ENCODE measurements around the gene DGCR6L.
"Not testable (repeated sequence)": the region's sequence is repeated elsewhere in the genome, so short reads cannot be mapped to it uniquely, and the experiment has no call there.

The DGCR6L gene

DNA sequence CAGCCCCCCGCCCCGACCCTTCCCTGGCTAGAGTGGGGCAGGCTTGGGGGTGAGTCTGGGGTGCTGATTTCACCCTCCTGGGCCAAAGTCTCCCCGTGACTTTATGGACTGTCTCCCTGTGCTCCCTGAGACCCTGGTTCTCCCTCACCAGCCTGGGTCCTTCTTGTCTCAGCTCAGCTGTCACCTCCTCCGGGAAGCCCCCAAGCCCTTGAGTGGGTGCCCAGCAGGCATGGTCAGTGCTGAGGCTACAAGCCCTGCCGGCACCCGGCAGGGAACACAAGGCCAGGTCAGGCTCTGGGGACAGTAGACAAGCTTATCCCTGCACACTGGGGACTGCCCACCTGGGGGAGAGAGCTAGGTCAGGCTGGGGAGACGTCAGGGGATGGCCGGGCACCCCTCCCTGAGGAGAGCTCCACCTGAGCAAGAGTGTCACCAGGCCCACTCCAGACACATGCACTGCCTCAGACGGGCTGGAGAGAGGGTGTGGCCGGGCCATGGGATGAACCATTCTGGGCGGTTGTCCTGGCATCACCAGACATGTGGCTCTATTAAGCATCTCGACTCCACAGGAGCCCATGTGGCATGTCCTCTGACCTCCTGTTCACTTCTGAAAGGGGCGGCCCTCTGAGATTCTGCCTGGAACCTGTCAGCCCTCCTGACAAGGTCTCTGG lies 29.1 kb downstream of the DGCR6L start:
- no peak for DNase-seq

DNA sequence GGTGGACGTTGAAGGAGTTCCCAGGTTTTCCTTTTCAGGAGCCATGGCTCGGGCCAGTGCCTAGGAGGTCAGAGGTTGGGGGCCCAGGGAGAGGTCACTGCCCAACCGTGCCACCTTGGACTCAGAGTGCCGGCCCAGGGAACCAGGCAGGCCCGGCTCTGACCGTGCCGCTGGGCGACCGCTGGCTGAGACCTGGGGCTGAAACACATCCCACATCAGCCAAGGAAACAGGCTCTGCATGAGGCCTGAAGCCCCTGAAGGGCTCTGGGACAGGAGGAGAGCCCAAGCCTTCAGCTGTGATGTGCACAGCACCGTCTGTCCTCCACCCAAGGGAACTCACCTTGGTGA lies 29.8 kb downstream of the DGCR6L start:
- DNase-seq, result no peak

DNA sequence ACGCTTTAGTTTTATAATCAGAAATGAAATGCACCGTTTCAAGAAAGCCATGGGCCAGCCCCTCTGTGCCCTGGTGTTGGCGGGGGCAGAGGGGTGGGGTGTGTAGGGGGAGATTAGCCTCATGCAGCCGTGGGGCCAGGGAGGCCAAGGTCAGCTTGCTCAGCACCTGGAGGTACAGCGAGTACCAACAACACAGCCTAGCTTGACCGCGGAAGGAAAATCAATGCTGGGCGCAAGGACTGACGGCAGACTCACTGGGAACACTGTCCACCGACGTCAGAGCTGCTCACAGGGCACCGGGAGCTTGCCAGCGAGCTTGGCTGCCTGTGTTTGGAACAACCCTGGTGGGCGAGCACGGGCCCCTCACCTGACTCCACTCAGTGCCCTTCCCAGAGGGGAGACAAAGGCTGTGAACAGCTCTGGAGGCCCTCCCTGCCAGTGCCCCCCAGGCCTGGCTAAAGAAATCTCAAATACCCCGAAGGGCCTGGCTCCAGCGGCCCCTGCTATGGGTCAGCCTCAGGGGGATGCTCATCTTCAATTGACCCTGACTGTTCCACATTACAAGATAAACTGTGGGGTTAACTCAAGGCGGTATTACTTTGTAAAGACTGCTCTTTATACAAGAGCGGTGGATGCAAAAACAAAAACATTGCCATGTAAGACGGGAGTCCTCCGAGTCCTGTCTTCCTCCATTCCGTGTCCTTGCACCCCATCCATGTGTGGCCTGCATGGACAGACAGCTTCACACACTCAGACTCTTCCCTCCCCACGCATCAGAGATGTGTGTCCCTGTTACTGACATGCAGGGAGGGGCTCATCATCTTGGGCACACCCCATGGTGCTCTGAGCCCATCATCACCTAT lies 30.4 kb downstream of the DGCR6L start:
- DNase-seq, result not testable (repeated sequence)

DNA sequence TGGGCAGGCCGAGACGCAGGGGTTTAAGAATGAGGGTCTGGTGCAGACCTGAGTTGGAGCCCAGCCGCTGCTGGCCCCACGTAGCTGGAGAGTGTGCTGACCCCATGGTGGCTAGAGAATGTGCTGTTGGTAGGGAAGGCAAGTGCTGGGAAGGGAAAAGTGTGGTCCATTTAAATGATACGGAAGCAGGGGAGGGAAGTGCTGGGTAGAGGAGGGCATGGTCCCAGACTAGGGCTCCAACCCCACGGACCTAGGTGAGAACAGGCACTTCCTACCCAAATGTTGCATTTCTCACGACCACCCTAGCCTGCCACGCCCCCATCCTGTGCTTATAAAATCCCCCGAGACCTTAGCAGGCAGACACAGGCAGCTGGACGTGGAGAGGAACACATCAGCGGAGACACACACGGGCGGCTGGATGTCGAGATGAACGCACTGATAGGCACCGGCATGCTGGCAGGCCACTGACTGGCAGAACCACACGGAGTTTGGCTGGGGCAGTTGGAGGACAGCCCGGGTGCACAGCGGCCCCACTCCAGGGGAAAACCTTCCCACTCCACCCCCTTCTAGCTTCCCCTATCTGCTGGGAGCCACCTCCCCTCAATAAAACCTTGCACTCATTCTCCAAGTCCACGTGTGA lies 33.0 kb downstream of the DGCR6L start:
- DNase-seq, result not testable (repeated sequence)

DNA sequence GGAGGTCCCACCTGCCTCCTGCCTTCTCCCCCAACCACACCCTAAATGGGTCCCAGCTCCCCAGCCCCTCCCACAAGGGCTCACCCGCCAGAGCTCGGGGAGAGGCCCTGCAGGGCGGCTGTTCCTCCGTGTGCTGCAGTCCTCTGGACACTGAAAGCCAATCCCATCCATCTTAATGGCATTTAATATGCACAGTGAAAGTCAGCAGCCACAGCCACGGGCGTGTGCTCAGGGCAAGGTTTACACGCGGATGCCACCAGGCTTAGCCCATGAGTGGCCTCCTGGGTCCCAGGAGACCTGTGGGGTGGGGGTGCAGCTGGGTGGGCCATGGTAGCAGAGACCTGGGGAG lies 33.6 kb downstream of the DGCR6L start:
- not testable (repeated sequence) for DNase-seq

DNA sequence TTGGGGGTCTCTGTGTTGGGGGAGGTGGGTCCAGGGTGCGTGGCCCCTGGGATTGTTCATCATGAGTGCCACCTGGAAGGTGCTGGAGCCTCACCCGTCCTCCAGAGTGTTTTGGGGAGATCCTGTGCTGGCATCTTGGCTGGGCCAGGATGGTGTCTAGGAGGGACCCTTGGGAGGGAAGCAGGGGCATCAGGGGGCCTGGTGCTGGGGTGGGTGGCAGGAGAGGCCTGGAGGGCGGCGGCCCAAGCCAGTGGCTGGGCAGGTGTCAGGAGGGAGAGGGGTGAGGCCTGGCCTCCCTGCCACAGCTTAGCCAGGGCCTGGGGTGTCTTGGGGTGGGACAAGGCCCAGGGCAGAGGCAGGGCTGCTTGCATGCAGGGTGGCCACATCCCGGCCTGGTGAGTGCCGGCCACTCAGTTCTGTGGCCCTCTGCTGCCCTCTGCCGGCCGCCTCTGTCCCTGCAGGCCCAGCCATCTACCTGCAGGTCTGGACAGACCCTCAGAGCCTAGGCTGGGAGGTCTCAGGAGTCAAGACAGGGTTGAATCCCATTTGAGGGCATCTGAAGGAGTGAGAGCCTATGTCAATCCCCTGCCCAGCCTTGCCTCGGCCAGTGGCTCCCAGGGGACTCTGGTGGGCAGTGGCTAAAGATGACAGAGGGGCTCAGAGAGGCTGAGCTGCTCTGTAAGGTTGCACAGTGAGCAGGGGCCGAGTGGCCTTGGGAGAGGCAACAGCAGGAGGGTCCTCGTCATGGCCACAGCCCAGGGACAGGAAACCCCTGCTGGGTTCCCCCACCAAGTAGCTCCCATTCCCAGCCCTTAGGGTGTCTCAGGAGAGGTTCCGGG lies 34.2 kb downstream of the DGCR6L start:
- DNase-seq, result peak; percentile 36 to 77 (median 64)

DNA sequence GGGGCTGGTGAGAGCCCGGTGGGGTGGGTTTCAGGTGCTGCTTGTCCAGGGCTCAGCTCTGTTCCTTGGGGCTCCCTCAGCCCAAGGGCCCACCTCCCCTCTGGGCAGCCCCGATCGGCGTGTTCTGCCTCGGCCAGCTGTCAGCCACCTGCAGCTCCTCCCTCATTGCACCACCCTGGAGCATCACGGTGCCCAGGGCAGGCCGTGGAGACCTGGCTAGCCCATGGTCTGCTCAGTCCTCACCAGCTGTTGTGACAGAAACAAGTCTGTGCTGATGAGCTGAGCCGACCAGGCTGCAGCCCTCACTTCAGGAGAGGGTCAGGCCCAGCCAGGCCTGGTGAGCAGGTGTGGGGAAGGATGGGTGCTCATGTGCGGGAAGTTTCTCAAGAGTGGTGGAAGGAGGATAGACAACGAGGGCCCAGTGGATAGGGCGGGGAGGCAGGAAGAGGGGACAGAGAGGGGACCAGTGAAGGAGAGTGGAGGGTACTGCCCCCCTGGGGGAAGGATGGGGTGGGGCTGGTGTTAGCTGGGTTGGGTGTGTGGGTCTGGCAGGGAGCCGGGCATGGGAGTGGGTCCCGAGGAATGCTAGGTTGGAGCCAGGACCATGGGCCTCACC lies 35.3 kb downstream of the DGCR6L start:
- peak in 1 of 6 experiments; percentile 16 for DNase-seq

DNA sequence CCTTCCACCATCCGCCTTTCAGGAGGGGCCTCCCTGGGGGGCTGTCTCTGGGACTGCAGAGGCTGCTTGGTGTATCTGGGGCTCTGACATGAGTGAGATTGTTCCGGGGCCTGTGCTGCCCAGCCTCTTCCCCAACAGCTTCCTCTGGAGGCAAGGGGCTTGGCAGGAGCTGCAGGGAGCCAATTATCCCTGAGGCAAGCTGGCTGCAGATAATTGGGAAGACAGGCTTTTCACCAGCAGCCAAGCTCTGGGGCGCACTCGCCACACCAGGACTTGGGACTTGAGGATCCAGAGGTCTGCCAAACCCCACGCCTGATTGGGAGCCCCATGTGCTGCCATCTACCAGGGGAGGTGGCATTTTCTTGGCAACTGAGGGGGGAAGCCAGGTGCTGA lies 36.2 kb downstream of the DGCR6L start:
- no peak for DNase-seq

DNA sequence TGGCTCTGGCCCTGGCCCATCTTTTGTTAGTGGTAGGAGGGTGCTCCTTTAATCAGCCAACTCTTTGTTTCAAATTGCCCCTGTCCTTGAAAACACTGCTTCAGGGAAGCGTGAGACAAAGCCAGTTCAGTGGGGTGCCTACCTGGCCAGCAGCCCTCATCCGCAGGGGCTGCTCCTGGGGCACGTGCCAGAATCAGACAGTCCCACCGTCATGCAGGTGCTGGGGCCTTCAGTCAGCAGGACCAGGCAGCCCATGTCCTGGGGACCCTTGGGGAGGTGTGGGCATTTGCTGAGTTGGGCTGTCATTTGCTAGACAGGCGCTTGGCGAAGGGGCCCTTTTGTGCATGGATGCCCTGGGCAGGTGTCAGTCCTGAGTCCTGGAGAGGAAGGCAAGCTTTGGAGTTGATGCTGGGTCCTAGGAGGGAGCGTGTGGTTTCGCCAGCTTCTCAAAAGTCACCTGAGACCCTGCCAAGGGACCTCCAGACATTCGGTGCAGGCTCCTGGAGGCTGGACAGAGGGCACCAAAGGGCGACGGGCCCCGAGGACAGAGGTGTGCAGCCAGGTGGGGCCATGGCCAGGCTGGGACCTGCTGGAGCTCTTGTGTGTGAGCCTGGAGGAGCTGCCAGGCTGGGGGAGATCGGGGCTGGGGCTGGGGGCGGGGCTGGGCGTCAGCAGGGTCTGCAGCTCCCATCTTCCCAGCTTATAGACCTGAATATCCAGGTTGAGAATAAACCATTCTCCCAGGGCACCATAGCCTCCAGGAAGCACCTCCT lies 36.8 kb downstream of the DGCR6L start:
- DNase-seq, result no peak

DNA sequence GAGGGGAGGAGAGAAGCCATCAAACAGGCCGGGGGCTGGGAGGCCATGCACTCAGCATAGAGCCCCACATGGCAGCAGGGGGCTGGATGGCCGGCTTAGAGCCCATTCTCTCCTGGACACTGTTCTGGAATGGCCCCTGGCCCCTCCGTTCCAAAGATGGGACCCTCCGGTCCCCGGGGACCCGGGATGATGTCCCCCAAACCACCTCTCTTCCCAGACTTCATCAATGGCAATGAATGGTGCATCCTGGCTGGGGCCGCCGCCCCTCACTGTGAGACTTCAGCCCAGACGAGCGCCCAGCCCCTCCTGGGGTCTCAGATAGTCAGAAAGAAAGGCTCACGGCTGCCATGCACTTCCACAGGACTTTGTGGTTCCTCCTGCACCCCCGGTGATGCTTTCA lies 38.0 kb downstream of the DGCR6L start:
- DNase-seq, result no peak

DNA sequence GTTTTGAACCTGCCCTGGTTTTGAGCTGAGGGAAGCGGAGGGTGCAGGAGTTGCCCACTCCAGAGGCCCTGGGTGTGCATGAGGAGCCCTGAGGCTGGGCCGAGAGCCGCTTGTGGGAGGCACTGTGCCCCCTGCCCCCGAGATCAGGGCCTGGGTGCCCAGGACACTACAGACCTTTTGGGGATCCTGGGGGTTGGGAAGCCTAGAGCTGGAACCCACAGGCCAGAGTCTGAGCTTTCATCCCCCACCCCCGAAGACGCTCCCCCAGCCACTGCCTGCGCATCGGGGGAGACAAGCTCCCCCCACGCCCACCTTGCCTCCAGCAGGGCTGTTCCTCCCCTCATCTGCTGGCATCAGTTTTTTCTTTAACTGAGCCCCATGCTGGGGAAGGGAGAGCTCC lies 38.4 kb downstream of the DGCR6L start:
- not testable (repeated sequence) for DNase-seq

DNA sequence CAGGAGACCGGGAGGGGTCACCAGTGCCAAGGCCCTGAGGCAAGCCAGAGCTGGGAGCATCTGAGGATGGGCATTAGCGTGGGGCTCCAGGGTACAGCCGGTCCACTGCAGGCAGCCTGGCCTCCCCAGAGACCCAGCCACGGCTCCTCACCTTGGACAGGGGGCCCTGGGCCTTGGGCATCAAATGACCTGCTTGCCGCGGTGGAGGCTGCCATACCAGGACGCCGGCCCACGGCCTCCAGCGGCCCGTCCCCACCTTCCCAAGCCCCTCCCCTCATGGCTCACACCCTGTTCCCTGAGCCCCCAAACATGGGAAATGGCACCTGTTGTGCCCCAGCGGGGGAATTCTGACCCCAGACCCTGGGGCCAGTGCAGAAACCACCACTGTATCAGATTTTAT lies 39.0 kb downstream of the DGCR6L start:
- no peak for DNase-seq

DNA sequence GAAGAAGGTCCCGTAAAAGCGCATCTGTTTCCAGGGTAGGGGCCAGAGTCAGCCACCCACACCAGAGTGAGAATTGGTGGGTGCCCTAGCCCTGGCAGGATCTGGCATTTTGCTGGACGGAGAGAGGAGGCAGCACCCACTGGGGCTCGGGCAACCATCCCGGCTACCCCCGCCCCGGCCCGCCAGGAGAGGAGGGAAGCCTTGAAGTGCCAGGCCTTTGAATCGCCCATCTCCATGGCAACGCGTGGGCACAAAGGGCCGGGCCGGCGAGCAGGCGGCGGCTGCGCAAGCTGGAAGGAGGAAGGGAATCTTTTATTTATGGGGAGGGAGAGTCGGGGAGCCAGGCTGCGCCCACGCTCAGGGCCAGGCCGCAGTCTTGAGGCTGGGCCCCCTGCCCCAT lies 39.7 kb downstream of the DGCR6L start:
- DNase-seq, result not testable (repeated sequence)

DNA sequence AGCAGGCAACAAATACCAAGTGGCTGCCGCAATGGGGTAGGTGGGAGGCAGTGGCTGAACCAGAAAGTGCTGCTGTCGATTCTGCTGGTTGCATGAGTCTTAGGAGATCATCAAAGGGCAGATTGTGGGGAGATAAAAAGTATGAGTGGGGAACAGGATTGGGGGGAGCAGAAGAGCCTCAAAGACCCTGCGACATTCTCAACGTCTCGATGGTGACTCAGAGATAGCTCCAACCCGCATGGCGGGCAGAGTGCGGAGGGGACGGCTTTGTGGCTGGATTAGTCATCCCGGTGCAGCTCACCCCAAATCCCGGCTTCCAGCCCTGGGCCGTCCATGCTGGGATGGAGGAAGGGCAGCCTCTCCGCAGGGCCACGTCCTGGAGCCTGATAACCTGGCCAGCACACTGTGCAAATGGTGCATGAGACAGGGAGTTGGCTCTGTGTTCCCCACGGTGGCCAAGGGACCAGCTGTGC lies 40.2 kb downstream of the DGCR6L start:
- DNase-seq, result no peak

DNA sequence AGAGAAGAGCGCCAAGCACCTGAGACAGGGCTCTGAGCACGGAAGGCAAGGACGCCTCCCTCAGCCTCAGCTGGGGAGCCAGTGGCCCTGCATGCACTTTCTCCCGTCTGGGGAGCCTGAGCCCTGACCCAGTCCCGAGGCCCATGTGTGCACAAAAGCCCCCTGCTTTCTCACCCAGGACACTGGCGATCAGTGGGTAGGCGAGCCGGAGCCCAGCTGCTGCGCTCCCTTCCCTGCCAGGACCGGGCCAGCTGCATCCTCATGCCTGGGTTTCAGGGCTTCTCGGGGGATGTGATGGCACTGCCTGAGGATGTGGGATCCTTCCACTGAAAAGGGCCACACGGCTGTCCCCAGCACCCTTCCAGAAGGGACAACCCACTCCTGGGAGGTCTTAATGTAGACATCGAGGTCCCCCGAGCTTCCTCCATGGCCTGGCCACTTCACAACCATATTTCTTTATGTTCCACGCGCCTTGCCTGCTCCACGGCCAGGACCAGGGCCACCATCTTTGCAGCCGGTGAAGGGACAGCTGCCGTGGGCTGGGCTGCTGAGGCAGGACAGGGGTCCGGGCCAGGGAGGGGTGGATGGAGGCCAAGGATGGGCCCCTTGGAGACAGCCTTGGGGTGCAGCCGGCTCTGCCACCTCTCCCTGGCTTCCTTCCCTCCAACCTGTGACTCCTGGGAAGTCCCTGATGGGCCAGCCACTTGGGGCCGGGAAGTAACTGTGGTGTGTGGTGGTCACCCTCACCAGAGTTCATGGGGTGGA lies 41.0 kb downstream of the DGCR6L start:
- not testable (repeated sequence) for DNase-seq

DNA sequence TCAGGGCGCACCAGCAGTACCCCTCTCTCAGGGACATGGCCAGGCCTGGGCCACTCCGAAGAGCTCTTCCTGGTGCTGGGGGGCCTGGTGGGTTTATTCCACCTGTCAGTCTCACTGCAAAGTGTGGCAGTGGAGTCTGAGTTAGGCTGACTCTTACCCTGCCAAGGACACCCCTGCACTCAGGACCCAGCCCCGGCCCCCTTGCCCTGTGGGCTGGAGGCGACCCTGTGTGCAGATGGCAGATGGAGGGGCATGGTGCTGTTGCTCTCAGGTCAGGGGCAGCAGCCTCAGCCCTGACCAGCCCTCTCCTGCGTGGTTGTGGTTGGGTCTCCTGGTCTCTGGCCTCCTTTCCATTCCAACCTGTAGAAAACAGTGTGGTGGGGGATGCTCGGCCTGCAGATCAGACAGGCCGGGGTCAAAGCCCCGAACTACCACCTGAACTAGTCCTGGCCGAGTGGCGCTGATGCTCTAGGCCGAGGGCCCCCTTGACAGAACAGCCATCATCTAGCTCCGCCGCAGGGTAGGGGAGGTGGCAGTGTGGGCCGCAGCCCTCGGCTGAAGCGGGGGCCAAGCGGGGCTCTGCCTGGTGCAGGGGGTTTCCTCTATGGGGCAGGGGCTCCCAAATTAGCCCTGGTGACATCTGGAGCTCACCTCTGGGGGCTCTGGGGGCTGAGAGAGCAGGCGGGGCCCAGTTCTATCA lies 41.8 kb downstream of the DGCR6L start:
- DNase-seq, result not testable (repeated sequence)

DNA sequence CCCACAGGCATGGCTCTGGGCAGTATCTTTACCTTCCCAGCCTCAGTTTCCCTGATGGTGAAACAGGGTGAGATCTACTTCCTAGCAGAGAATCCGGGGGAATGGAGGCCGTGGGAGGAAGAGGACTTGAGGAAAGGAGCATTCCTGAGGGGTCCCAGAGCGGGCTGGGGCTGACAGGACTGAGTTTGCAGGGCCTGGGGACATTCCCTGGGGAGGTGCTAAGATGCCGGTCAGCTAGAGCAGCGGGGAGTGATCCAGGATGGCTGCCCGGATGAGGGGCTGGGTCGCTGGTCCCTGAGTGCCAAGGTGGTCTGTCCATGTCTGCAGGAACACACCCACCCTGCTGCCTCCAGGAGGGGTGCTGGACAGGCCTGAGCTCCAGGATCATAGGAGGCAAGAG lies 43.4 kb downstream of the DGCR6L start:
- no peak for DNase-seq

DNA sequence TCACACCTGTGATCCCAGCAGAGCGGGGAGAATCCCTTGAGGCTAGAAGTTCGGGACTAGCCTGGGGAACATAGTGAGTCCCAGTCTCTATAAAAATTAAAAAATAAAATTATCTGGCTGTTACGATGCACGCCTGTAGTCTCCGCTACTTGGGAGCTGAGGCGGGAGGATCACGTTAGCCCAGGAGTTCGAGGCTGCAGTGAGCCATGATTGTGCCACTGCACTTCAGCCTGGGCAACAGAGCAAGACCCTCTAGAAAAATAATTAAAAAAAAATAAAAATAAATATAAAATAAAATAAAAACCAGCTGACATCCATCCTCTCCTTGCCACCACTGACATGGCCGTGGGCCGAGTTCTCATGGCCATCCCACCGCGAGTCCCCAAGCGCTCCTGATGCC lies 44.0 kb downstream of the DGCR6L start:
- DNase-seq, result no peak

DNA sequence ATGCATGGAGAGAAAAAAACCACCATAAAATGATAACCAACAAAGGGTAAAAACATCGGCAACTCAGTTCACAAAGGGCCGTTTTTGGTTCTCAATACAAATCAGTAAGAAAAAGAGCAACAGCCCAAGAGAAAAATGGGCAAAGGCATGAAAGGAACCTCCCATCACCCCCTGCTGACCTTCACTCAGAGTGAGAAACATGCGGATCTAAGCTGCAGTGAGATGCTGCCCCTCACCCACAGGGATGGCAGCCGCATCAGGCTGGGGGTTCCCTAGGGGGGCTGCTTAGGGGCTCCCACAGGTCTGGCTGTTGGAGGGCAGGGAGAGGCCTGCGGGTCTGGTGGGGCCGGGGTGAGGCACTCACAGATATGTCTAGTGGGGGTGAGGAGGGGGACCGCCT lies 44.5 kb downstream of the DGCR6L start:
- not testable (repeated sequence) for DNase-seq

DNA sequence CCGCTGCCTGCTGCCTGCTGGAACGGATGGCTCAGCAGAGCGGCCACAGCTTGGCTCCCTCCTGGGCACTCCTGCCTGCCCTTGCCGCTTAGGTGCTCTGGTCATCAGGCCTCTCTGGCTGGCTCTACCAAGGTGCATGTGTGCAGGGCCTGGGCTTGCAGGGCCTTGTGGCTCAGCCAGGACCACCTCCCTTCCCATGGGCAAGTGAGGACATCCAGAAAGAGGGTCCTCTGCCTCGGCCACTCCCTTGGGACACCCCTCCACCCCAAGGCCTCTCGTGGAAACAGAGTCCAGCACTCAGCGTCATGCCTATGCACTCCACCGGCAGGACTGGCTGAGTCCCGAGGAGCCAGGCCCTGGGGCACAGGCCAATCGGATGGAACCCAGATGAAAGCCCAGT lies 45.5 kb downstream of the DGCR6L start:
- not testable (repeated sequence) for DNase-seq

Data from stimulated activated naive CD4-positive, alpha-beta T cell (primary cell).